GM21723 (cell line): ENCODE data around the gene CAMTA1.

Experiments
- ATAC-seq: cut with Tn5 transposase; IDR thresholded peaks from one replicate; pipeline ENCODE4 v1.9.1; 2021; ENCODE audit warnings: mild to moderate bottlenecking, moderate library complexity; ENCODE audit not compliant: unreplicated experiment

Gene CAMTA1

DNA sequence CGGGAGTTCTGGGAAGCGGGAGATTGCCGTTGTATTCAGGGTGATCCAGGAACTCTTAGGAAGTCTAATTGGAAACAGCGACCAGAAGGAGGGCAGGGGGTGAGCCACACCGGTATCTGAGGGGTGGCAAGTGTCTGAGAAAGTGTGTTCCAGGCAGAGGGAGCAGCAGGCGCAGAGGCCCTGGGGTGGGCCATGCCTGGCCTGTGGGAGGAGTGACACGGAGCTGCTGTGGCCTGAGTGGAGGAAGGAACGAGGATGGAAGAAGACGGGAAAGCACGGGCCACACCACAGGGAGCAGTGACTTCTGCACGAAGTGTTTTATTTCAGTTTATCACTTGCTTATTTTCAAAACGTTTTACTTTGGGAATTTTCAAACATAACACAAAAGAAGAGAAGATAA, 1010.2 kb downstream of the CAMTA1 start:
- no peak for ATAC-seq

DNA sequence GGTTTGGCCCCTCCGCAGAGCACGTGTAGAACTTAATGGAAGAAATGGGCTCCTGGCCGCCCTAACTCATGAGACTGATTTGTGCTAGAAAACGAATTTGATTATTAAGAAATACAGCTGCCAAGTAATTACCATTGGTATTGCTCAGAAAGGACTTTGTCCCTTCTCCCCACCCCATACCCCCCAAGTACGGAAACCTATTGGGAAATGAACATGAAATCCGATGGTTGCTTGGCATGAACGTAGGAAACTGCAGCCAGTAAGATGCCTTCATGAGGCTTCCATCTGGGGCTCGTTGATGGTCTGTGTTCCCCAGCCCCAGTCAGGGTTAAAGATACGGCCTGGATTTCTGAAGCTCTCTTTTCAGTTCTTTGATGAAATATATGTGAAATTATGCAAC, 1020.2 kb downstream of the CAMTA1 start:
- ATAC-seq = no peak

DNA sequence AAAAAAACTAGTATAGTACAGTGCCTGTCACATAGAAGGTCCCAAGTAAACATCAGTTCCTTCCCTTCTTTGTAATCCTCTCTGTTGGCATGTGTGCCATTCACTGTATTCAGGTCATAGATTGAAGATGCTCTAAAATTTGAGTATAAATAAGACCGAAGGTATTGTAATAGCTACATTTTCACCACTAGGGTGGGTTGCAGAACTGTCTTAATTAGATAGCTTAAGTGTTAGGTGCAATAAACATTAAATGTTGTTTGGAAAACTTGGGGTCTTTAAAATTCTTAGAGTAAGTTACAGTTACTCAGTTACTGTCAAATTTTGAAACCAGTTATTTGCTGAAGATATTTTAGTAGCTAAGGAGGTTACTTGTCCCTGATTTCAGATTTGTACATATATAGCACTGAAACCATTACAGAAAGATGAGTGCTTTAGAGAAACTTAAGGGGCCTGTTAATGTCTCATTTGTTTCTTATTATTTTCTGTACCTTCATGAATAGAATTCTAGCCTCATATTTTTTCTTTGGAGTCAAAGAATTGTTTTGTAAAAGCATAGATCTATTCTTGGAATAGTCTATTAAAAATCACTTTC, 1023.1 kb downstream of the CAMTA1 start:
- no peak for ATAC-seq

DNA sequence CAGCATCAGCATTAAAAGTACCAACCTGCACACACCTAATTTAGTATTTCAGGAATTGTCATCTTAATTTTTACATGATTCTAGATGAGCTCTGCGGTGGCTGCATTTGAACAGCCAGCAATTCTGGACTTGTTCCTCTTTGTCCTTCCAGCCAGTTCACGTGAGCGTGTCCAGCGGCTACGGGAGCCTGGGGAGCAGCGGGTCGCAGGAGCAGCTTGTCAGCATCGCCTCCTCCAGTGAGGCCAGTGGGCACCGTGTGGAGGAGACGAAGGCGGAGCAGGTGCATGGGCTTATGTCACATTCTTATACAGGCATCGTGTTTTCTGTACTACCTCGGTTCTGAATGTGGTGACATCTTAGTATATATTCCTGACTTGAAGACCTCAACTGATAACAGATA, 1024.5 kb downstream of the CAMTA1 start:
- ATAC-seq = no peak

DNA sequence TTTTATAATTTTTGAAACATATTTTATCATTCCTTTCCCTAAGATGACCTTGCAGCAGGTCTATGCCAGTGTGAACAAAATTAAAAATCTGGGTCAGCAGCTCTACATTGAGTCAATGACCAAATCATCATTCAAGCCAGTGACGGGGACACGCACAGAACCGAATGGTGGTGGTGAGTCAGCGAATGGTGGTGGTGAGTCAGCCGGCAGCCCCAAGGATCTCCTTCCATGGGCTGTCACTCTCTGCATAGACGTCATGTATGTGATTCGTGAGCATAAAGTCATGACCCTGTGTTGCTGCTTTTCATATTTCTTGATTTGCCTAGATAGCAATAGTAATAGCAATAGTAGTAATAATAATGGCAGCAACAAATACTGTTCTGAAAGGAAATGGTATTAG, 1025.1 kb downstream of the CAMTA1 start:
- no peak for ATAC-seq

DNA sequence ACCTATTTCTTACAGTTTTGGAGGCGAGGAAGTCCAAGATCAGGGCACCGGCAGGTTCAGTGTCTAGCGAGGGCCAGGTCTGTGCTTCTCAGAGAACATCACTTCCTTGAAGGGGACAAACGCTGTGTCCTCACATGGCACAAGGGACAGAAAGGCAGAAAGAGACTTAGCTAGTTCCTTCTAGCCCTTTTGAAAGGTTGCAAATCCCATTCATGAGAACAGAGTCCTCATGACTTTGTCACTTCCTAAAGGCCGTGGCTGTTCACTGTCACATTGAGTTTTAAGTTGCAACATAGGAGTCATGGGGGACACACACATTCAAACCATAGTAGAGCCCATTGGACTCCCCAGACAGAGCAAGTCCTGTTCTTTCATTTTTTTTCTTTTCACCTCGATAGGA, 1026.2 kb downstream of the CAMTA1 start:
- no peak for ATAC-seq

DNA sequence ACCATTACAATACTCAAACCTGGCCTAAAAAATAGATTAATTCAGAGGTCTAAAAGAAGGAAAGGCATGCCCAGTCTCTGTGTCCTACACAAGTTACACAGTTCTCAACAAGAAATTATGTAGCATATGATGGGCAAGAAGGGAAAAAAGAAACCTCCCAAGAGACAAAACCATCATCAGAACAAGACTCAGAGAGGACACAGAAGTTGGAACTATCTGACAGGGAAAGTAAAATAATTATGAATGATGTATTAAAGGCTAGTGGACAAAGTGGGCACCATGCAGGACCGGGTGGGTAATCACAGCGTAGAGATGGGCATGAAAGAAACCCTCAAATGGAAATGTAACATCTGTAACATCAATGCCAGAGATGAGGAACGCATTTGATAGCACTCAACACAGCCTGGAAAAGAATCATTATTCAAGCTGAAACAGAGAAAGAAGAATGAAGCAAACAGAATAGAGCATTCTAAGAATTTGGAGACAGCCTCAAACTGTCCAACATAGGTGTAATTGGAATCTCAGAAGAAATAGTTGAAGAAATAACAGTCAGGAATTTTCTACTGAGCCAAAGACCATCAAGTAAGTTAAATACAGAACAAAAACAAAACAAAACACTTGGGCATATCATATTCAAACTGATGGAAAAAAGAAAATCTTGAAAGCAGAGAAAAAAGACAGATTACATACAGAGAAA, 1028.6 kb downstream of the CAMTA1 start:
- ATAC-seq = no peak
